Spleen (tissue), 7 donors: Measurements from ENCODE around the gene DRGX.

Source experiments
- POLR2A ChIP-seq, 3 donors: fragments of 450-650 bp; IDR thresholded peaks; one replicate each; pipeline ENCODE4 v1.5.1; 2017; ENCODE audit warnings: antibody characterized with exemption in 3 of 3, mild to moderate bottlenecking in 1 of 3
- POLR2AphosphoS5 ChIP-seq, 3 donors: sonication (generic); formaldehyde crosslinking; IDR thresholded peaks; one replicate each; pipeline ENCODE4 v1.5.1; 2017; ENCODE audit warnings: antibody characterized with exemption in 3 of 3
- TF ChIP-seq, protein P1 (sequence below), 11 experiments: fragments of 200-600 bp in 7 of 11; fragments of 450-650 bp in 4 of 11; sonication (generic) in 4 of 11; IDR thresholded peaks in 8 of 11; conservative IDR thresholded peaks in 3 of 11; 1 replicate in 7 of 11; 2 replicates in 4 of 11; pipeline versions ENCODE4 v1.4.0 to v1.8.0; 2016 to 2021; ENCODE audit warnings: antibody characterized with exemption in 11 of 11, inconsistent platforms in 4 of 11, mild to moderate bottlenecking in 1 of 11
- donor health status: DM: no; HTN: no; CAD: no; lungs with moderate emphysema.
- donor health status: DM: no; HTN: no; CAD: no.
- donor health status: DM: no; HTN: no; CAD: no.

DNA sequence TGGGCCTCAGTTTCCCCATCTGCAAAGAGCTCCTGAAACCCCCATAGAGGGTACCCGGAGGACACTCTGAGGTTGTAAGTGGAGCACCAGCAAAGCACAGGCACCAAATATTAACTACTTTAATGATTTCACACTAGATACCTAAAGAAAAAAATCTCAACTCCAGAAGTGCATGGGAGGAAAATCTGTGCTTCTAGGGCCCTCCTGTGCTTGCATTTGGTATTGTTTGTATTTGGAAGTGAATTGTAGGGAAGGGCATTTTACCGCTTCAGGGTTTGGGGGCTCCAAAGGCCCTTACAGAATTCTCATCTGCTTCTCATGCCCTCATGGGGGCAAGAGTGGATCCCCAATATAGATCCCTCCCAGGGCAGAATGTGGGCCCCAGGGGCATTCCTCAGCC is 22.4 kb upstream of the DRGX start:
- TF ChIP-seq POLR2A (IDR thresholded peaks at IDR 0.05) (no peak), POLR2AphosphoS5 (IDR thresholded peaks at IDR 0.05) (no peak)
- TF ChIP-seq, protein P1, sequence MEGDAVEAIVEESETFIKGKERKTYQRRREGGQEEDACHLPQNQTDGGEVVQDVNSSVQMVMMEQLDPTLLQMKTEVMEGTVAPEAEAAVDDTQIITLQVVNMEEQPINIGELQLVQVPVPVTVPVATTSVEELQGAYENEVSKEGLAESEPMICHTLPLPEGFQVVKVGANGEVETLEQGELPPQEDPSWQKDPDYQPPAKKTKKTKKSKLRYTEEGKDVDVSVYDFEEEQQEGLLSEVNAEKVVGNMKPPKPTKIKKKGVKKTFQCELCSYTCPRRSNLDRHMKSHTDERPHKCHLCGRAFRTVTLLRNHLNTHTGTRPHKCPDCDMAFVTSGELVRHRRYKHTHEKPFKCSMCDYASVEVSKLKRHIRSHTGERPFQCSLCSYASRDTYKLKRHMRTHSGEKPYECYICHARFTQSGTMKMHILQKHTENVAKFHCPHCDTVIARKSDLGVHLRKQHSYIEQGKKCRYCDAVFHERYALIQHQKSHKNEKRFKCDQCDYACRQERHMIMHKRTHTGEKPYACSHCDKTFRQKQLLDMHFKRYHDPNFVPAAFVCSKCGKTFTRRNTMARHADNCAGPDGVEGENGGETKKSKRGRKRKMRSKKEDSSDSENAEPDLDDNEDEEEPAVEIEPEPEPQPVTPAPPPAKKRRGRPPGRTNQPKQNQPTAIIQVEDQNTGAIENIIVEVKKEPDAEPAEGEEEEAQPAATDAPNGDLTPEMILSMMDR (IDR thresholded peaks at IDR 0.05 in 8 of 11, conservative IDR thresholded peaks at IDR 0.05 in 3 of 11), result no peak
